IMR-90 (cell line): ENCODE results near the gene GRID1. TPM values are rescaled to one million over a fixed set of nuclear protein-coding genes. Genes with fewer than 3 reads are reported as not detected.

Experiments used
- ATAC-seq: fragments of 200-7000 bp; cut with Tn5 transposase; 2 replicates; pipeline ENCODE4 v1.9.1; 2020; ENCODE audit warnings: low read depth, mild to moderate bottlenecking, moderate library complexity
- BruUV-seq: library from RNA; stranded (reverse); fragments of 400-500 nt; replicated peaks from 2 replicates; lab custom pipeline; 2021; lab: Mats Ljungman, UMichigan
- CTCF ChIA-PET: fragments of 300-600 bp; formaldehyde crosslinking; extraction: SDS; loops from one replicate; lab custom pipeline; 2021; ENCODE audit warnings: antibody characterized with exemption; lab: Yijun Ruan, JAX
- POLR2A ChIA-PET: fragments of 300-600 bp; sonication (Branson Sonifier 250); formaldehyde crosslinking; loops from one replicate; lab custom pipeline; 2022; ENCODE audit warnings: antibody characterized with exemption; ENCODE audit not compliant: unreplicated experiment; lab: Charles Lee
- DNase-seq: peaks from one replicate; pipeline ENCODE4 v3.0.0; 2013
- H2AFZ ChIP-seq: replicated peaks from 2 replicates; pipeline ENCODE3; 2013; ENCODE audit warnings: low read length, mild to moderate bottlenecking; ENCODE audit not compliant: poor library complexity
- H2AK5ac ChIP-seq: 2 replicates; pipeline ENCODE4 v1.6.1; 2013; ENCODE audit warnings: low read depth, low read length, inconsistent platforms
- H2AK9ac ChIP-seq: replicated peaks from 2 replicates; pipeline ENCODE3; 2013; ENCODE audit warnings: mild to moderate bottlenecking, low read depth, low read length, moderate library complexity; ENCODE audit not compliant: poor library complexity
- H2BK120ac ChIP-seq: 2 replicates; pipeline ENCODE4 v1.6.1; 2013; ENCODE audit warnings: low read depth, low read length, inconsistent platforms
- H2BK15ac ChIP-seq: 3 replicates; pipeline ENCODE4 v1.6.1; 2013; ENCODE audit warnings: low read depth, low read length, inconsistent platforms
- H2BK20ac ChIP-seq: 2 replicates; pipeline ENCODE4 v1.6.1; 2013; ENCODE audit warnings: low read depth, mild to moderate bottlenecking, inconsistent platforms, low read length, moderate library complexity
- H2BK5ac ChIP-seq: 2 replicates; pipeline ENCODE4 v1.6.1; 2013; ENCODE audit warnings: mild to moderate bottlenecking, low read depth, low read length, inconsistent platforms; ENCODE audit not compliant: poor library complexity, severe bottlenecking
- H3K14ac ChIP-seq: replicated peaks from 2 replicates; pipeline ENCODE4 v1.6.1; 2013; ENCODE audit warnings: low read depth, low read length, inconsistent platforms
- H3K18ac ChIP-seq: 2 replicates; pipeline ENCODE4 v1.6.1; 2013; ENCODE audit warnings: low read depth, low read length, control low read depth
- H3K23ac ChIP-seq: 2 replicates; pipeline ENCODE4 v1.6.1; 2013; ENCODE audit warnings: low read depth, low read length, inconsistent platforms
- H3K27ac ChIP-seq: 2 replicates; pipeline ENCODE4 v1.5.1; 2013; ENCODE audit warnings: mild to moderate bottlenecking, control low read depth, low read length; ENCODE audit not compliant: insufficient read depth
- H3K27me3 ChIP-seq: 2 replicates; pipeline ENCODE4 v1.6.1; 2013; ENCODE audit warnings: low read length; ENCODE audit not compliant: control insufficient read depth, insufficient read depth
- H3K36me3 ChIP-seq: 2 replicates; pipeline ENCODE4 v1.6.1; 2013; ENCODE audit warnings: low read length, mixed read lengths; ENCODE audit not compliant: control insufficient read depth, insufficient read depth
- H3K4ac ChIP-seq: 2 replicates; pipeline ENCODE4 v1.6.1; 2013; ENCODE audit warnings: low read depth, low read length, inconsistent platforms
- H3K4me1 ChIP-seq: 2 replicates; pipeline ENCODE4 v1.6.1; 2013; ENCODE audit warnings: low read length, mixed read lengths; ENCODE audit not compliant: control insufficient read depth, insufficient read depth
- H3K4me2 ChIP-seq: 2 replicates; pipeline ENCODE4 v1.6.1; 2013; ENCODE audit warnings: low read depth, mild to moderate bottlenecking, control low read depth, low read length, moderate library complexity
- H3K4me3 ChIP-seq: 2 replicates; pipeline ENCODE4 v1.5.1; 2013; ENCODE audit warnings: low read depth, mild to moderate bottlenecking, control low read depth, low read length, moderate library complexity; ENCODE audit not compliant: insufficient read depth
- H3K56ac ChIP-seq: 2 replicates; pipeline ENCODE4 v1.6.1; 2013; ENCODE audit warnings: low read length, inconsistent platforms; ENCODE audit not compliant: insufficient read depth; ENCODE audit errors: extremely low read depth
- H3K79me1 ChIP-seq, 2 experiments: 2 replicates each; pipeline ENCODE4 v1.6.1; 2013; ENCODE audit warnings: low read length in 2 of 2, inconsistent platforms in 1 of 2, low read depth in 1 of 2
- H3K9ac ChIP-seq: 2 replicates; pipeline ENCODE4 v1.6.1; 2013; ENCODE audit warnings: low read depth, low read length, control low read depth
- H3K9me1 ChIP-seq: 2 replicates; pipeline ENCODE4 v1.6.1; 2013; ENCODE audit warnings: low read length, inconsistent platforms; ENCODE audit not compliant: insufficient read depth
- H3K9me3 ChIP-seq: 2 replicates; pipeline ENCODE4 v1.6.1; 2013; ENCODE audit warnings: low read length; ENCODE audit not compliant: control insufficient read depth, insufficient read depth
- H4K20me1 ChIP-seq: 2 replicates; pipeline ENCODE4 v1.6.1; 2013; ENCODE audit warnings: low read length, inconsistent platforms; ENCODE audit not compliant: insufficient read depth
- H4K5ac ChIP-seq: 2 replicates; pipeline ENCODE4 v1.6.1; 2013; ENCODE audit warnings: mild to moderate bottlenecking, low read depth, low read length, control low read depth
- H4K8ac ChIP-seq, 2 experiments: 2 replicates each; pipeline ENCODE4 v1.6.1; 2013; ENCODE audit warnings: low read depth in 2 of 2, low read length in 2 of 2, control low read depth in 1 of 2, inconsistent platforms in 1 of 2
- H4K91ac ChIP-seq: 2 replicates; pipeline ENCODE4 v1.6.1; 2013; ENCODE audit warnings: low read depth, low read length, inconsistent platforms; ENCODE audit not compliant: insufficient read depth
- BHLHE40 ChIP-seq: fragments of 150-350 bp; IDR thresholded peaks from 2 replicates; pipeline ENCODE4 v1.6.1; 2016; ENCODE audit warnings: mild to moderate bottlenecking, low read depth, low read length
- CEBPB ChIP-seq: IDR thresholded peaks from 2 replicates; pipeline ENCODE4 v1.6.1; 2012; ENCODE audit warnings: low read depth, low read length, improper control_type of control experiment
- CHD1 ChIP-seq: IDR thresholded peaks from 2 replicates; pipeline ENCODE4 v1.6.1; 2012; ENCODE audit warnings: low read depth, low read length, improper control_type of control experiment
- FOS ChIP-seq: fragments of 150-350 bp; IDR thresholded peaks from 2 replicates; pipeline ENCODE4 v1.6.1; 2016; ENCODE audit warnings: low read depth, low read length
- MAFK ChIP-seq: IDR thresholded peaks from 2 replicates; pipeline ENCODE4 v1.6.1; 2012; ENCODE audit warnings: low read depth, low read length, improper control_type of control experiment
- MAZ ChIP-seq: IDR thresholded peaks from 2 replicates; pipeline ENCODE4 v1.6.1; 2012; ENCODE audit warnings: low read depth, mild to moderate bottlenecking, low read length, improper control_type of control experiment, moderate library complexity, borderline replicate concordance
- MXI1 ChIP-seq: IDR thresholded peaks from 2 replicates; pipeline ENCODE4 v1.6.1; 2012; ENCODE audit warnings: low read depth, mild to moderate bottlenecking, low read length, moderate library complexity, borderline replicate concordance
- NFE2L2 ChIP-seq: fragments of 150-350 bp; IDR thresholded peaks from 2 replicates; pipeline ENCODE4 v1.6.1; 2016; ENCODE audit warnings: low read depth, mild to moderate bottlenecking, low read length
- POLR2A ChIP-seq: IDR thresholded peaks from 2 replicates; pipeline ENCODE4 v1.6.1; 2012; ENCODE audit warnings: mild to moderate bottlenecking, low read depth, low read length
- SMC3 ChIP-seq: fragments of 150-350 bp; IDR thresholded peaks from 2 replicates; pipeline ENCODE4 v1.6.1; 2016; ENCODE audit warnings: low read depth, mild to moderate bottlenecking, antibody characterized with exemption, low read length, moderate library complexity
- WGBS, 2 experiments: methylation state at CpG; one replicate each; pipeline versions ENCODE4 v1.1.5 to v1.1.7; 2013; ENCODE audit warnings: missing lambda C conversion rate in 2 of 2; ENCODE audit not compliant: insufficient read length in 1 of 2; ENCODE audit errors: extremely low coverage in 2 of 2; 5-methylcytosine and 5-hydroxymethylcytosine counted together
- dilution Hi-C: fragments of 300-500 bp; cut with HindIII; formaldehyde crosslinking; loops from one replicate; pipeline ENCODE4 v1.14.3; 2018; ENCODE audit warnings: low sequenced_read_pairs; ENCODE audit not compliant: unreplicated experiment
- in situ Hi-C: fragments of 300-500 bp; cut with MboI; formaldehyde crosslinking; loops from 3 replicates; pipeline ENCODE4 v1.14.3; 2019; ENCODE audit warnings: low sequenced_read_pairs, inconsistent platforms, mixed read lengths
- intact Hi-C: fragments of 100-400 bp; cut with micrococcal nuclease; formaldehyde crosslinking; loops from 2 replicates; pipeline ENCODE4 v1.10.0; 2022
- polyA plus RNA-seq, 3 experiments: library from polyadenylated mRNA; depleted of rRNA; stranded (reverse); fragments of >200 nt; gene quantifications; 2 replicates each; pipeline ENCODE4 v1.2.3, GENCODE V29; 2012; ENCODE audit warnings: low replicate concordance in 1 of 3
- total RNA-seq: library from RNA; depleted of rRNA; stranded (reverse); fragments of >200 nt; gene quantifications from 2 replicates; pipeline ENCODE4 v1.2.3, GENCODE V29; 2012
- TF ChIP-seq, protein P1 (sequence below): fragments of 150-350 bp; IDR thresholded peaks from 2 replicates; pipeline ENCODE4 v1.6.1; 2017; ENCODE audit warnings: mild to moderate bottlenecking, antibody characterized with exemption, low read length, low read depth
- TF ChIP-seq, protein P2 (sequence below): fragments of 150-350 bp; IDR thresholded peaks from 2 replicates; pipeline ENCODE4 v1.6.1; 2016; ENCODE audit warnings: low read depth, mild to moderate bottlenecking, low read length, moderate library complexity, borderline replicate concordance

Gene GRID1
- total and polyA plus RNA-seq, 2 of the 4 experiments (the other 2 are of a cell fraction), result not detected

DNA sequence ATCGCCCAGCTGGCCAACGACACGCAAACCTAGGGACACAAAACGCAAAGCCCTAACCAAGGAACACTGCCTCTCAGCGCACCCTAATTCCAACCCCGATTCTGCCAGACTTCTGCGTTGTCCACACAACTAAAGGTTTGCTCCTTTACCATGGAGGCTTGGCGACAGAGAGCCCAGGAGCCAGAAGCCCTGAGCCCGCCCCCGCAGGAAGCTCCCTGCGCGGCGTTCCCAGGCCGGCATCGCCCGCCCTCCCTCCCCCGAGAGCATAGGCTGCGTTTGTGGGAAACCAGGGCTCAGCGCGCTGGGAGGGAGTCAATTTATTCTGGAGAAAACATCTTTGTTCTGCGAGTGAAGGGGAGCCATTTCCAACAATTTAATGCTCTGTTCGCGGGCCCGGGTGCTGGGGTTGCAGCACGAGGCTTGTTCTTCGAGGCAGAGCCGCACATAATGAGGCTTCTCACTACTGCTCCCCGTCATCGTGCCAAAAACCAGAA lies 103.9 kb downstream of the GRID1 start:
- WGBS, 2 experiments, result 11% methylated on average over 3 of the region's 29 CpGs; no CpG with 5 or more reads in 1 of the 2 experiments
- intact Hi-C loops, result no loop called here

More for the DNA sequence above, 103.9 kb downstream of the GRID1 start:
- Histone ChIP-seq H2BK15ac (no peak overlapping the region), H3K9me1 (no peaks in the 10 kb centered on the region), H3K18ac (no peak overlapping the region), H4K5ac (no peak overlapping the region), H2AK9ac (no peak overlapping the region), H2AK5ac (no peak overlapping the region), H3K23ac (no peak overlapping the region), H4K91ac (no peak overlapping the region), H3K27me3 (no peaks in the 10 kb centered on the region; the same call in 1 of the 2 replicates), H3K14ac (no peak overlapping the region), H4K8ac (no peak overlapping the region), H2BK20ac (no peak overlapping the region), H3K9ac (no peak overlapping the region), H3K4me3 (no peak overlapping the region), H3K4me2 (no peak overlapping the region), H3K79me1 (no peaks in the 10 kb centered on the region), H2BK120ac (no peak overlapping the region), H3K56ac (no peak overlapping the region), H2BK5ac (no peak overlapping the region), H3K9me3 (no peaks in the 10 kb centered on the region), H2AFZ (no peak overlapping the region), H4K20me1 (no peaks in the 10 kb centered on the region), H3K36me3 (no peaks in the 10 kb centered on the region), H3K4me1 (no peaks in the 10 kb centered on the region), H3K4ac (no peak overlapping the region), H3K27ac (no peak overlapping the region)
- dilution Hi-C loops (no loop called here), in situ Hi-C loops (no loop called here)
- CTCF ChIA-PET, result no interaction called here
- DNase-seq, result no peak
- no peak for ATAC-seq
- no TSS peak for BruUV-seq
- POLR2A ChIA-PET, result no interaction called here
- TF ChIP-seq CEBPB (no peak), CHD1 (no peak), FOS (no peak), MAFK (no peak), POLR2A (no peak), SMC3 (no peak), BHLHE40 (no peak), MAZ (no peak), NFE2L2 (no peak), MXI1 (no peak)
- TF ChIP-seq, protein P1, sequence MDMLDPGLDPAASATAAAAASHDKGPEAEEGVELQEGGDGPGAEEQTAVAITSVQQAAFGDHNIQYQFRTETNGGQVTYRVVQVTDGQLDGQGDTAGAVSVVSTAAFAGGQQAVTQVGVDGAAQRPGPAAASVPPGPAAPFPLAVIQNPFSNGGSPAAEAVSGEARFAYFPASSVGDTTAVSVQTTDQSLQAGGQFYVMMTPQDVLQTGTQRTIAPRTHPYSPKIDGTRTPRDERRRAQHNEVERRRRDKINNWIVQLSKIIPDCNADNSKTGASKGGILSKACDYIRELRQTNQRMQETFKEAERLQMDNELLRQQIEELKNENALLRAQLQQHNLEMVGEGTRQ, result no peak
- TF ChIP-seq, protein P2, sequence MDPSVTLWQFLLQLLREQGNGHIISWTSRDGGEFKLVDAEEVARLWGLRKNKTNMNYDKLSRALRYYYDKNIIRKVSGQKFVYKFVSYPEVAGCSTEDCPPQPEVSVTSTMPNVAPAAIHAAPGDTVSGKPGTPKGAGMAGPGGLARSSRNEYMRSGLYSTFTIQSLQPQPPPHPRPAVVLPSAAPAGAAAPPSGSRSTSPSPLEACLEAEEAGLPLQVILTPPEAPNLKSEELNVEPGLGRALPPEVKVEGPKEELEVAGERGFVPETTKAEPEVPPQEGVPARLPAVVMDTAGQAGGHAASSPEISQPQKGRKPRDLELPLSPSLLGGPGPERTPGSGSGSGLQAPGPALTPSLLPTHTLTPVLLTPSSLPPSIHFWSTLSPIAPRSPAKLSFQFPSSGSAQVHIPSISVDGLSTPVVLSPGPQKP, result no peak
